HT1080 (cell line): ENCODE measurements around the gene SNX20. TPM values are rescaled to one million over a fixed set of nuclear protein-coding genes. Genes with fewer than 3 reads are reported as not detected.
A peak's percentile ranks its signal among the peaks of the same experiment; 100 is the strongest.

ENCODE experiments used
- DNase-seq: peaks from one replicate; pipeline ENCODE4 v3.0.0-alpha.2; 2015; ENCODE audit warnings: low read depth
- polyA plus RNA-seq, 2 experiments: library from polyadenylated mRNA; depleted of rRNA; stranded (reverse); fragments of >200 nt; gene quantifications; 2 replicates each; pipeline ENCODE4 v1.2.3, GENCODE V29; 2015
- total RNA-seq: library from RNA; depleted of rRNA; stranded (reverse); fragments of >200 nt; shearing (Covaris generic); gene quantifications from 2 replicates; pipeline ENCODE4 v1.2.3, GENCODE V29; 2014; rRNA removed

The SNX20 gene
- total RNA-seq = not detected in 2 replicates
- not detected in 2 replicates for polyA plus RNA-seq (2015; cell fraction: cytosol; rRNA removed)
- polyA plus RNA-seq (2015; cell fraction: nucleus; rRNA removed) = not detected in 2 replicates

DNA sequence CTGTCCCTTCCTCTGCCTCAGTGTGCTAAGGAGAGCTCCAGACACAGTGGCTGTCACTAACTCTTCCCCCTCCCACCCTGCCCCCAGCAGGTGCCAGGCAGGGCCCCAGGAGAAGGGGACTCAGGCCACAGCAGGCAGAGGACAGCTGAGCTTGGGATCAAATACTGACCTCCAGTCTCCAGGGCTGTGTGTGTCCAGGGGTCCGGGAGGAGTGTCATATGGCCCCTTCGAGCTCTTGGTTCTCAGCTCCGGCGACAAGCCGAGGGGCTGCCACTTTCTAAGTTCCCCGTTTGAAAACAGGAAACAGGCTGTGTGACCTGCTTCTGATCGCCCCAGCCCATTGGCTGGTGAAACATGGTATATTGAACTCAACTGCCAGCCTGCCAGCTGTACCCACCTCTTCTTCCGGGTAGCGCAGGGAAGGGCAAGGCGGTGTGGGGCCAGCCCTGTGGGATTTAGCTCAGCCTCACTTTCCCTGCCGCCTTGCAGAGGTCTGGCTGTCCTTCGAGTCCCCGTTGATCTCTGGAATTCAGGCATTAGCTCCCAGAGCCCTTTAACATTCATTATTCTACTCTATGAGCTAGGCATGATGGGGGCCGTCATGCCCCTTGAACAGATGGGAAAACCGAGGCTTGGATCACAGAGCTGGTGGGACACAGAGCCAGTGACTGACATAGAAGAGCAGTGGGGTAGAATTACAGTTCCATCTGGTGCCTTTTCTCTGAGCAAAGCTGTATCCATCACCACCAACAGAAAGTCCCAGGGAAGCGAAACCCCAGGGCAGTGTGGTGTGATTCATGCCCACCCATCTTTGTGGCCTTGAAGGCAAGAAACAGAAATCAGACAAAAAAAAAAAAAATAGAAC, at the start of gene SNX20:
Gene SNX20 (minus strand): TSS at position 292 of the 865 bp plus-strand sequence. CDS start 3,786 bp downstream, outside the sequence.
- DNase-seq = no peak

DNA sequence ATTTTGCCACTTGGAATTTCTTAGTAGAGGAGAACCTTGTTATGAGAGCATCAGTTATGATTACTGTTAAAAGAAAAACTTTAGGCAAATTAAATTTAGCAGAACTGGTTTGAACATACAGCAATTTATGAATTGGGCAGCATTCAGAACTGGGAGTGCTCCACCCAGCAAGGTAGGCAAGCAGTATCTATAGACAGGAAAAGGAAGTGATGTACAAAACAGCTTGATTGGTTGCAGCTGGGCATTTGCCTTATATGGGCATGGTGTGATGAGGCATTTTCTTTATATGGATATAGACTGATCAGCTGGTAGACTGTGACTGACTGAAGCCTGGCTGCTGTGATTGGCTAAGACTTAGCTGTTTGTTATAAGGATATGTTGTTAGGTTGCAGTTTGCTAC, 43.2 kb upstream of the SNX20 start:
- peak; percentile 23 for DNase-seq

DNA sequence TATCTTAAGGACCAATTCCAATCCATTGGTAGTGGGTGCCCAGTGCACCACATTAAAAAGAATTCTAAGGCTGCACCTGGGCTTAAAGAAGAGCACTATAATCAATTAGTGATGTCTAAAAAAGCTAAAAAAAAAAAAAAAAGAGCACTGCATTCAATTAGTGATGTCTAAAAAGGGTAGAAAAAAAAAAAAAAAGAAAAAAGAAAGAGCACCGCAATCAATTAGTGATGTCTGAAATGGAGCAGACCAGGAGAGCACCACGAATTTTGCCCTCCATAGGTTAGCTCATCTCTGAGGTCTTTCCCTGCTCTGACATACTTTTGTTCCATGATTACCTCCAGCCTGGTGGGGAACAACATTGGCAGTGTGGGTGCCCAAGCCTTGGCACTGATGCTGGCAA, 41.8 kb upstream of the SNX20 start:
- no peak for DNase-seq

DNA sequence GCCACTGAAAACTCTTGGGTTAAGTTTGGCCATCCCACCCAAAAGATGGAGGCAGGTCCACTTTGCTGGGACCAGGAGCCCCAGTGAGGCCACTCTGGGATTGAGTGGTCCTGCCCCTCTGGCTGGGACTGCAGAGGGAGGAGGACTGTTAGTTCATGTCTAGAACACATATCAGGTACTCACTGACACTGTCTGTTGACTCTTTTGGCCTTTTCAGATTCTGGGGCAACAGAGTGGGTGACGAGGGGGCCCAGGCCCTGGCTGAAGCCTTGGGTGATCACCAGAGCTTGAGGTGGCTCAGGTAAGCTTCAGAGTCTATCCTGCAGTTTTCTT, 41.3 kb upstream of the SNX20 start:
- no peak for DNase-seq

DNA sequence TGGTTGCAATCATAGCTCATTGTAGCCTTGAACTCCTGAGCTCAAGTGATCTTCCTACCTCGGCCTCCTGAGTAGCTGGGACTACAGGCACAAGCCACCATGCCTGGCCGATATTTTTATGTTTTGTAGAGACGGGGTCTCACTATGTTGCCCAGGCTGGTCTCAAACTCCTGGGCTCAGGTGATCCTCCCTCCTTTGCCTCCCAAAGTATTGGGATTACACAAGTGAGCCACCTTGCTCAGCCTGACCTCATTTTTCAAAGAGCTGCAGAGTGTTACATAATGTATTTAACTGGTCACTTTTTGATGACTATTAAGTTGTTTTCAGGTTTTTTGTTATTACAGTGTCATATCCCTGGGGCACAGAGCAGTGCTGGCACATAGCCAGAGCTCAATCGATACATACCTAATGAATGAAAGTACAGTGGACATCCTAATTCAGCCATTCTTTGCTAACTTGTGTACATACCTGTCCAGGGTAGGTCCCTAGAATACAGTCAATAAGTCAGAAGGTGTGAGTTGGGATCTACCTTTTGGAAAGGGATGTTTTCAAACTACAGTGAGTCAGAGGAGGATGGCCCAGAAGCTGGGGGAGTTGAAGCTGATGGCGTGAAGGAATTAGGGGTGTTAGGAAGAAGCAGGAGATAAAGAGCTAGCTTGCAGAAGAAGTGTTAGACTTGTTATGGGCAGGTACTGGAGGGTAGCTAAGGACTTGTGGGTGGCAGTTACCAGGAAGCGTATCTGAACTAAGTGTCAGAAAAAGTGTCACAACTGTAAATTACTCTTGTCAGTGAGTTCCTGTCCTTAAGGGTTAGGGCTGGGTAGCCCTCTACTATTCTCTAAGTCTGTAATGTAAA, 40.7 kb upstream of the SNX20 start:
- DNase-seq = no peak

GRCh38 chr16:50719401-50720337, 38.6 kb upstream of the SNX20 start:
- no peak for DNase-seq

GRCh38 chr16:50718761-50719400, 37.8 kb upstream of the SNX20 start:
- DNase-seq = no peak

GRCh38 chr16:50718061-50718760, 37.1 kb upstream of the SNX20 start:
- DNase-seq = peak; percentile 81

DNA sequence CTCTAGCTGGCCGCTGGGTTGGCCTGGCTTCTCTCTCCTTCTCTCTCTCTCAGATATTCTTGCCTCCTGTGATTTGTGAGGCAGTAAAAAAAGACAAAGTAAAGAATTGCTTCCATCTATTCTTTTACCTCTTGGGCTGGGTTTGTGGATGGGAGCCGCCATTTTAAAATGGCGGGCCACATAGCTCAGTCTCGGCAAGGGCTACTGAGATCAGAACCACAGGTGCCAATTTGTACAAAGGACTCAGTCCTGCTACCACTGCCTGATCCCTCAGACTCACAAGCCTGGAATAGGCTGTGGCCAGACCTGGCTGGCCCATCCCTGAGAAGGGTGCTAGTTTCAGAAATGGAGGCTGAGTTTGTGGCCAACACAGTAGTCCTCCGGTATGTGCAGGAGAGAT, 36.4 kb upstream of the SNX20 start:
- DNase-seq = no peak

DNA sequence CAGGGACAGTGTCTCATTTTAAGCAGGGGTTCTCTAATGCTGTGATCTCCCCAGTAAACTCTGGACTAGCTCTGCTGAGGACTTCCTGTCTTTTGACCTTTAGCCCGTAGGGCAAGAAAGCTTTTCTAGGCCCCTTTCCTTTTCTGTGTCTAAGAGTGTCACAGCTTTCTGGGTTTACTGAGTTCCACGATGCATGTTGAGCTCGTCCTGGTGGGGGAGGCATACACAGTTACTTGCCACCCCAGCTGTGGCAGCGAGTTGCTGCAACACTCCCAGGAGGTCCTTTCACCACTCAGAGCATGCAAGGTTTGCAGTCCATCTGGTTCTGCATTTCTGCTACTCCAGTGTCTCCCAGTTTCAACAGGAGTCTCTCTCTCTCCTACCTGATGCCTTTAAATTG, 36.0 kb upstream of the SNX20 start:
- DNase-seq = no peak

DNA sequence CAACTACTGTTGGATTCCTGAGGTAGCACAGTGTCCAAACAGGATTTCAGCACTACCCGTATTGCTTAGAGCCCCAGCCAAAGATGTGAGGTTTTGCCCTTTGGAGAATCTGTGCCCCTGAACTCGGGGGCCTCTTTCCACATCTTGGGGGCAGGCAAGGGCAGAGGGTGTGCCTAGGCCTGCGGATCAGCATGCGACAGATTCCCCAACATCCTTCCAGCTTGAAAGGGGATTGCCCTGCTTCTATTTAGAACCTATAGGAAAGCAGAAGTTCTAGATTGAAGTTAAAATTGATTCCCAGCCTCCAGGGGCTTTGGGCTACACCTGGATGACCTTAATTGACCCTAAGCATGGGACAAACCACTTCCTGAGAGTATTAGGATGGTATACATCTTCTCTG, 31.8 kb upstream of the SNX20 start:
- no peak for DNase-seq

GRCh38 chr16:50712560-50712898, 31.4 kb upstream of the SNX20 start:
- no peak for DNase-seq

DNA sequence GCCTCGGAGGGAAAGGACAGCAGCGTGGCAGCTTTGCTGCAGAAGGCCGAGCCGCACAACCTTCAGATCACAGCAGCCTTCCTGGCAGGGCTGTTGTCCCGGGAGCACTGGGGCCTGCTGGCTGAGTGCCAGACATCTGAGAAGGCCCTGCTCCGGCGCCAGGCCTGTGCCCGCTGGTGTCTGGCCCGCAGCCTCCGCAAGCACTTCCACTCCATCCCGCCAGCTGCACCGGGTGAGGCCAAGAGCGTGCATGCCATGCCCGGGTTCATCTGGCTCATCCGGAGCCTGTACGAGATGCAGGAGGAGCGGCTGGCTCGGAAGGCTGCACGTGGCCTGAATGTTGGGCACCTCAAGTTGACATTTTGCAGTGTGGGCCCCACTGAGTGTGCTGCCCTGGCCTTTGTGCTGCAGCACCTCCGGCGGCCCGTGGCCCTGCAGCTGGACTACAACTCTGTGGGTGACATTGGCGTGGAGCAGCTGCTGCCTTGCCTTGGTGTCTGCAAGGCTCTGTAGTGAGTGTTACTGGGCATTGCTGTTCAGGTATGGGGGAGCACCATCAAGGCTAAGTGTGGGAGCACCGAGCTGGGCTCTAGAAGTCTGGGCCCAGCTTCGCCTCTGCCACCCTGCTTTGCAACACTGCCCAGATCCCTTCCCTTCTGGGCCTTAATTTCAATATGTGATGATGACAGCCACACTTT, 30.9 kb upstream of the SNX20 start:
- DNase-seq = no peak

GRCh38 chr16:50711040-50711439, 29.9 kb upstream of the SNX20 start:
- no peak for DNase-seq

GRCh38 chr16:50709980-50710379, 28.9 kb upstream of the SNX20 start:
- no peak for DNase-seq

DNA sequence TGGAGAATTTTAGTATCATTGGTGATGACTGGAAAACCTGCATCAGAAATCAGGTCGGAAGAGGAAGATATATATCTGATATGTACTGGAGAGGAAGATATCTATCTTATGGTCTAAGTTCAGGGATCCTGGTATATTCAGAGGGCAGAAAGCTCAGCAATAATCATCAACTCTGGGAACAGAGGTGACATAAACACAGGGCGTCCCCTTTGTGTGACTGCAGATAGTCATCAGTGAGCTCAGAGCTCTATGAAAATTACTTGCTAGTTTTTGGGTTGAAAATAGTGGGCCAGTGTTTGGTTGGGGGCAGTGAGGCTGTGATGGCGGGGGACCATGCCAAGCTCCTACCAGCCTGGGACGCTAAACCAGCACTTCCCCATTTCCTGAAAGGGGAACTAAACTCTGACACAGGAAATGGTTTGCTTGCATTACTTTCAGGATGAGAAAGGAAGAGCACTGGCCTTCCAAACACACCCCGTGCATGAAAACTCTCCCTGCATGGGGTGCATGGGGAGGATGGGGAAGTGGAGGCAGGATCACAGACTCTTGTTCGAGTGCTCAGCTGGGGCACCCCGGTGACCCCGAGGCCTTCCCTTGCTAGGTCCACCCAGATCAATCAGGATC, 28.1 kb upstream of the SNX20 start:
- no peak for DNase-seq

GRCh38 chr16:50708373-50709060, 27.4 kb upstream of the SNX20 start:
- no peak for DNase-seq

DNA sequence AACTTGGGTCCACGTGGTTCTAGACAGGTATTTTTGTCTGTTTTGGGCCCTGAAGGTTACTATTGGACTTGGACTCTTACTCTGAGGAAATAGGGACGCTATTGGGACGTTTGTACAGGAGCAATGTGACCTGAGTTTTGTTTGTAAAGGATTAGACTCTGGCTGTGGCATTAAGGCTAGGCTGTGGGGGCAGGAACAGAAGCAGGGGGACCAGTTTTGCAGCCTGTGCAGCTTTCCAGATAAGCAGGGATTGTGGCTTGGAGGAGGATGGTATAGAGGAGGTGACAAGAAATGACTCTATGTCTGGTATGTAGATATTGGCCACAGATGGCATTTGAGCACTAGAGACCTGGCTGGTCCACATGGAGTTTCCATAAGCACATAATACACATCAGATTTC, 25.1 kb upstream of the SNX20 start:
- no peak for DNase-seq
